Kidney epithelial cell (primary cell): ENCODE measurements around the gene CNTN5. TPM values are rescaled to one million over a fixed set of nuclear protein-coding genes. Genes with fewer than 3 reads are reported as not detected.

Experiments used
- DNase-seq: peaks from one replicate; pipeline ENCODE4 v3.0.0-alpha.2; 2010; ENCODE audit warnings: low read depth
- H3K27me3 ChIP-seq: 2 replicates; pipeline ENCODE4 v1.6.0; 2011; ENCODE audit warnings: low read length; ENCODE audit not compliant: control insufficient read depth, insufficient read depth
- H3K36me3 ChIP-seq: 2 replicates; pipeline ENCODE4 v1.5.1; 2011; ENCODE audit warnings: low read length; ENCODE audit not compliant: control insufficient read depth, insufficient read depth
- H3K4me3 ChIP-seq: 2 replicates; pipeline ENCODE4 v1.5.1; 2011; ENCODE audit warnings: low read depth, mild to moderate bottlenecking, control low read depth, low read length
- CTCF ChIP-seq: IDR thresholded peaks from 2 replicates; pipeline ENCODE4 v1.5.1; 2011; ENCODE audit warnings: mild to moderate bottlenecking, moderate library complexity, low read length, control low read depth, inconsistent platforms; ENCODE audit not compliant: insufficient read depth, poor library complexity, severe bottlenecking
- total RNA-seq: library from RNA; depleted of rRNA; stranded (reverse); fragments of >200 nt; gene quantifications from 2 replicates; pipeline ENCODE4 v1.2.3, GENCODE V29; 2015

Gene CNTN5
- total RNA-seq, 1 donor from 2014 or later = 0.29 TPM

GRCh38 chr11:100338144-100338840, 1317.5 kb downstream of the CNTN5 start:
- H3K36me3 ChIP-seq = no peaks in the 10 kb centered on the region
- no peak for DNase-seq
- no peak for TF ChIP-seq CTCF
- H3K4me3 ChIP-seq = no peak overlapping the region
- H3K27me3 ChIP-seq = no peaks in the 10 kb centered on the region

- H3K4me3 ChIP-seq = no peak overlapping the region
- no peak for DNase-seq
- H3K27me3 ChIP-seq = no peaks in the 10 kb centered on the region
- no peaks in the 10 kb centered on the region for H3K36me3 ChIP-seq
- no peak for TF ChIP-seq CTCF
Observed at GRCh38 chr11:100340466-100341319, 1319.9 kb downstream of the CNTN5 start.

- no peaks in the 10 kb centered on the region for H3K27me3 ChIP-seq
- DNase-seq = no peak
- H3K36me3 ChIP-seq = no peaks in the 10 kb centered on the region
- no peak for TF ChIP-seq CTCF
- H3K4me3 ChIP-seq = no peak overlapping the region
Observed at GRCh38 chr11:100353083-100353482, 1332.3 kb downstream of the CNTN5 start.

- H3K36me3 ChIP-seq = no peaks in the 10 kb centered on the region
- no peak for TF ChIP-seq CTCF
- no peaks in the 10 kb centered on the region for H3K27me3 ChIP-seq
- no peak for DNase-seq
- no peak overlapping the region for H3K4me3 ChIP-seq
Observed at GRCh38 chr11:100354736-100355135, 1334.0 kb downstream of the CNTN5 start.

- Histone ChIP-seq H3K27me3 (no peaks in the 10 kb centered on the region), H3K4me3 (no peak overlapping the region), H3K36me3 (no peaks in the 10 kb centered on the region)
- no peak for TF ChIP-seq CTCF
- no peak for DNase-seq
Observed at GRCh38 chr11:100356035-100356434, 1335.3 kb downstream of the CNTN5 start.
